GM21717 (cell line): ENCODE results near the gene LHFPL2.

ENCODE experiments used
- ATAC-seq: cut with Tn5 transposase; IDR thresholded peaks from one replicate; pipeline ENCODE4 v1.9.1; 2021; ENCODE audit warnings: mild to moderate bottlenecking, moderate library complexity; ENCODE audit not compliant: unreplicated experiment

LHFPL2 gene

DNA sequence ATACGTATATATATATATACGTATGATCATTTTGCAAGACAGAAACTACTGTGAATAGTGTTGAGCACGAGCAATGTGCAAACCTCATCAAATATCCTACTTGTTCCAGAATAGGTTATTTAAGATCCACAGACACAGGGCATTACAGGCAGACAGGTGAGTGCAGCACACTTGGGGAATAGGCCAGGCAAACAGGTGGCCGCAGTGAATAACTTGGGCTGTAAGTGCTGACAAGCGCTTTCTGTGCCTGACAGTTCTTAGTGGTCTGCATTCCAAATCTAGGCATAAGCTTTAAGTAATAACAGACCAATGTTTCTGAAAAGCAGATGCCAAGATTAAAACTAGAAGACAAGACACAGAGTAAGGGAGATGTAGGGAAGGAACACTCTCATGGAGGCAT lies 77.9 kb downstream of the LHFPL2 start:
- no peak for ATAC-seq

DNA sequence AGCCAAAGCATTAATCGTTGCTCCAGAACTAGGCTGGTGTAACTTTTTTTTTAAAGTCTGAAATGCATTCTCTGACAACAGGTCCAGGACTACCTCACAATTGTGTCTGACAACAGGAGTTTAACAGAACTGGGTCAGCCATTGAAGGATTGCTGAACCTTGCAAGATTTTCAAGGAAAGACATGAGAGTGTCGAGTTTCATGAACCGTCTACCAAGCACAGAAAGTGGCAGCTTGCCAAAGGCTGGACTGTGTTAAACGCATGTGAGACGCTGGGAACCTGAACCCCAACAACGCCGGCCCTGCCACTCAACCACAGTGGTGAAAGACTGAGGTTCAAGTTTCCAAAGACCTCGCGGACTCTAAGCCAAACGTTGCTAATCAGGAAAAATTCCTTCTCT lies 79.1 kb downstream of the LHFPL2 start:
- ATAC-seq = no peak

DNA sequence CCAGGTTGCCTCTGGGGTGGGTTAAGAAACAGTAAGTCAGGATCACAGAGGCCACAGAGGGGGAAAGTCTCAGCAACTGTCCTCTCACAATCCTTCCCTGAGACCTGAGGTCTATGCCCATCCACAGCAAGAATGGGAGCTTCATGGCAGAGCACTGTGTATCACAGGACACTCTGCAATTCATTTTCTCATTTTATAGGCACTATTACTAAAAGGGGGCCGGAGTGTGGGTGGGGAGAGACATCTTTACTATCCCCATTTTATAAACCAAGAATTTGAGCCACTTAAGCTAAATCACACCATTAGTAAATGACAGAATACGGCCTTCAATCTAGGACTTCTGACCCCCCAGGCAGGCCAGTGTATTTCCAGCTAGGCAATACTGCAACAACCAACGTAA lies 79.9 kb downstream of the LHFPL2 start:
- ATAC-seq = no peak

DNA sequence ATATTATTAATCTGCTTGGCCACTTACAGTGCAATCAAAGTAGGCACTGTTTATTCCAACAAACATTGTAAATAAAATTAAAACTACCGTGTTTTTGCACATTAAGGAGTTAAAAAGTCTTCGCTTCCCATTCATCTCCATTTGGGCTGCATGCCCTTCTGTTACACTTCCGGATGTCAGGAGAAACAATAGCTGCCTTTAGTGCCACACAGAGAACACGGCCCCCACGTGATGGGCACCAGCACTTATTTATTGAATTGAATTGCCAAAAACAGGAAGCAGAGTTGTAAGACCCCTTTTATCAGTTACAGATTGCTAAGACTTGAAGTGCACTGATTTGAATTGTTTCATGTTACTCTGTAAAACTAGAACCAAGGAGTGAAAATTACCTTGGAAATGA lies 80.4 kb downstream of the LHFPL2 start:
- ATAC-seq = no peak

DNA sequence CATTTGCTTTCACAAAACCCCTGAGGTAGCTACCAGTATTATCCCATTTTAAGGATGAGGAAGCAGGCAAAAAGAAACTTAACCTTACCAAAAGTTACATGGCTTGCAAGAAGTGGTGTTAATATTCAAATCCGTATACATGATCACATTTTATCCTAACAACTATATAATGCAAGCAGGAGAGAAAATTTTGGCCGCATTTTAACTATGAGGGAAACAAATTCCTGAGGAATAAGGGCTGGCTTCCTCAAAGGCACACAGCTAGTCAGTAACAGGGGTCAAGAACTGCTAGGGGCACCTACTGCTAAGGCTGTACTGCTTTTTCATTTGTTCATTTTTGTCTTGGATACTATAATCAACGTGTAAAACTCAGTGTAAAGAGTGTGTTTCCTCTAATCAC lies 81.0 kb downstream of the LHFPL2 start:
- no peak for ATAC-seq

DNA sequence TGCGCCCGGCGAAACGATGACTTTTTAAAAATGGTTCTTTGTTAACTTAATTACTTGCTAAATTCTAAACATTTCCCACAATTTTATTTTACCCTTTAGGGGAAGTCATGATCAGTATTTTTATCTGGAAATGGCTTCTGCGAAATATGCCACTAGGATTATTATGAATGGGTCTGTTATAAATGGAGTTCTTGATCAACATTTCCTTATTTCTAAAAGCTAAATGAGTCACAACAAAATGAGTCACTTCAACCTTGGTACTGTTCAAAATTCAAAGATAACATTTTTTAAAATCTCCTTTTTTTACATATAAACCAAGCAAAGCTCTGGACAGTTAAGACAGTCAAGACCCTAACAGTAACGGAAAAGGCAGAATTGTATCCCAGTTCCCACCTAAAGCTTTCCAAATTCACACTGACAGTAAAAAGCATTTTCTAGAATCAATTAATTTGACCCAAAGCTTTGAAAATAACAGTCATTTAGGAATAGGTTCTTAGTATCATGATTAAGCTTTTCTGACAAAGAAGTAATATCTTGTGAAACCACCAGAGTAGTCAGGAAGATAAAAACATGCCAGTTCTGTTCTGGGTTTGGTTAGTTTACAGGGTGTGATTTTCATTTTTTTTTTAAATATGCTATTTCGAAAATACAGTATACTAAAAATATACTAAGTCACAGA lies 81.7 kb downstream of the LHFPL2 start:
- no peak for ATAC-seq

DNA sequence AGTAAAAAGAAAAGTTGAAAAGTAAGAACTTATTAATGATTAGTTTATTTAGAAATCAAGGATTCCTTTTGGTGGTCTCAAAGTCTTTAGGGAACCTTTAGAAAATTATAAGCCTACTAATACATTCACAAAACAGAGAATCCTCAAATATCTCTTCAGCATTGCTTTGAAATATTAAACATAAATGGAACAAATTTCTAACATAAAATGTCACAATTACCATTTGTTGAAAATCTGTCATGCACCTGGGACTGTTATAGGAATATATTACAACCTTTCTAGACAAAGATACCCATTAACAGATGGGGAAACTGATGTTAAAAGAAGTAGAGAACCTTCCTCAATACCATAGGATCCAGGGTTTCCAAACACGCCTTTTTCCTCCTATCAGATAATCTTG lies 83.2 kb downstream of the LHFPL2 start:
- ATAC-seq = no peak

DNA sequence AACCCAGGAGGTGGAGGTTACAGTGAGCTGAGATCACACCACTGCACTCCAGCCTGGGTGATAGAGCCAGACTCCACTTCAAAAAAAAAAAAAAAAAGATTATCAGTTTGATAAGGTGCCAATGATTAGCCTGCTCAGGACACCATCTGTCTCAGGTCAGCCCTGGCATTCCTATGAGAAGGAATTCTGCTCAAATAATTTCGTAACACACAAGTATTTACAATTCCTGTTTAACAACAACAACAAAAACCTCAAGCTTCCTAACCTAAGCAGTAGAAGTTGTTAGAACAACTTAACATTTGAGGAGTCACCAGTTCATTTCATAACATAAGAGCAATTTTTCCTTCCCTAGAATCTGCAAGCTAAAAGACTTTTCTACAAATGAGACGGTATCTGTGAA lies 85.0 kb downstream of the LHFPL2 start:
- ATAC-seq = no peak

DNA sequence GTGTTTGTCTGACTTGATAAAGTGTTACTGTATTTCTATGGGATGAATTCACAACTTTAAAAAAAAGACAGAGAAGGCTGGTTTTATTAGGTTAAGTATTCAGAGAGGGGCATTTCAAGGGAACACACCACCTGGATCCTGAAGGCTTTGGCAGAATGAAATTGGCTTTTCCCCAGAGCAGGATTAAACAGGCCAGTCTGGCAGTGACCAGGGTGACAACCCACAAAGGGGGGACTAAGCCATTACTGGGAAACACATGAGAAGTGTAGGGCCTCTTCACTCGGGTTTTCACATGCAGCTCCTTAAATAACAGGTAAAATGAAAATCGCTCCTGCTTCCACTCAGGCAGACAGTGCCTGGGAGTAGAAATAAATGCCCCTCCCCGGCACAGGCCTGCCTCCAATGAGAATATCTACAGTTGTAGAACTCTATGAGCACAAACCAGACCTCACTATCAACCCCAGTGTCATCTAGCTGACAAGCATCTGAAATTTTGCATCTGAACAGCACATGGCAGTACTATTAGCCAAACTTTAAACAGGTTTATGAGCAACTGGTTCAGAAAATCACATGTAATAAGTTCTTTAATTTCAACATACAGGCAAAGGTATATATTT lies 85.8 kb downstream of the LHFPL2 start:
- no peak for ATAC-seq

DNA sequence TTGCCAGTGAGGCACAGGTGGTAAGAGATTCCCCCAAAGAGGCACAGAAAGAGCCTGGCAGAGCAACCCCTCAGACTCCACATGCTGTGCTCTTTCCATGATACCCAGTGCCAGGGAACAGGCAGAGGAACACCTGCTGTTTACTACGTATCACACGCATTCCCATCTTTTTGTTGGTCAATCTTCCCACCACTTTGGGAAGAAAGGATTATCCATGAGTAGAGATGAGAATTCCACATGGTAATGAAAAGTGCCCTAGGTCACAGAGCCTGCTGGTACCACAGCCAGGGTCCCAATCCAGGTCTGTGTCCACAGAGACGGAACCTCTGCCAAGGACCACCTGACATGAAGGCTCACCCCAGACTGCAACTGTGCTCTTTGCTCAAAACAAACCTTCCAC lies 86.6 kb downstream of the LHFPL2 start:
- no peak for ATAC-seq

DNA sequence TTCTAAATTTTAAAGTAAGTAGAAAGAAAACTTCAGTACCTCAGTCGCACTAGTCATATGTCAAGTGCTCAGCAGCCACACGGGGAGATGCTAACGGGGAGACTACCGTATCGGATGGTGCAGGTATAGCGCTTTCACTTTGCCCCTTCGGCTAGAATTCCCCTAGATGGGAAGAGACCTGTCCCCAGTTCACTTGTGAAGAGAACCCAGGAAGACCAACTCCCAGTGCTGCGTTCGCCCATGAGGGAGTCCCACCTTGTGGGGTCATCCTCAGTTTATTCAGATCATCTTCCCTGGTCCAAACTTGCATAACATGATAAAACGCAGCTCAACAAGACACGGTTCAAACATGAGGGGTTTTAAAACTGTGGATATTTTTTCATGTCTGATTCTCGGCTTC lies 87.3 kb downstream of the LHFPL2 start:
- ATAC-seq = no peak

DNA sequence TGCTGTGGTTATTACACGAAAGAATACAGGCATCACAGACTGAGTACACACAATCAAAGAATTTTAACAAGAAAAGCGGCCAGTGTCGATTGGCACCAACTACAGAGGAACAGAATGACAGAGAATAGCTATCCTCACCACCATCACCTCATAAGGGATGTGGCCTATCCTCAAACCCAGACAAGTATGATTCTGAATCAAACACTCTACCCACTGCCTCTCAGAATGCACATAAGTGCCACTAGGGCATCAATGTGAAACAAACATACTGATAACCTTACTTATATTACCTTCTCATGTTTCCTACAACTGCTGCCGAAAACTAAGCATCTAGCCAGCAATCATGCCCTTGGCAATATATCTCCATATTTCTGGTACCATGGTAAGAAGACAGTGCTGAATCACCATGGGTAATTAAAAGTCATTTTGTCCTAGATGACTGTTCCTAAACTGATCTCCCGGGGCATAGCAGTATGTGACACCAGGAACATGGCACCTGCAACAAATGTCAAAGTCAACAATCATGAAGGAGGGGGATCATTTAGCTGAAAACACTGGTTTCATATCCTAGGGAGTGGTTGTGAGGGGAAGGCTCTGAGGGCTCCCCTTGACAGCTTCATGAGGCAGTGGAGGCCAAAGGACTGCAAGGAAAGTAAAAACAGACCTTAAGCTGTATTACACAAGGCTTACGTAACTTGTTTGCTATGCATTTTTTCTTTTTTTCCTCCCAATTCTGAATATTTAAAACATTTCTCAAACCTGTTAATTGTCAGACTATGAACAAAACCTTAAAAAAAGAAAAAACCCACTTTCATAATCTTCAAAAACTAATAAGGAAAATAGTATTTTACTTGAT lies 88.3 kb downstream of the LHFPL2 start:
- ATAC-seq = no peak

DNA sequence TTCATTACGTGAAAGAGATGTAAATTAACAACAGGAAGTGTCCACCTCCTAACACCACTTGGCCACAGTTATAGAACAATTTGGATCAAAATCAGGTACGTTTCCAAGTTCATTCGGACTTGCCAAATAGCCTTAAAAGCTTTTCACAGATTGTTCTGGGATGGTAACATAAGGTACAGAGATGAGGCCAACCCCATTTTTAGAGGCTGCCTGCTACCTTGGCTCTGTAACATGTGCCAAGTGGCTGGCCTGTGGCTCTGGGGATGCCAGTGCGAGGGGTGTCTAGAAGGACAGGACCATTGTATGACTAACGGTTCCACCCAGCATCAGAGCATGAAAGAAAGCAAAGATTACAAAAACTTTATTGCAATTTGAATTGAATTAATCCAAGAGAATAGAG lies 91.0 kb downstream of the LHFPL2 start:
- no peak for ATAC-seq

DNA sequence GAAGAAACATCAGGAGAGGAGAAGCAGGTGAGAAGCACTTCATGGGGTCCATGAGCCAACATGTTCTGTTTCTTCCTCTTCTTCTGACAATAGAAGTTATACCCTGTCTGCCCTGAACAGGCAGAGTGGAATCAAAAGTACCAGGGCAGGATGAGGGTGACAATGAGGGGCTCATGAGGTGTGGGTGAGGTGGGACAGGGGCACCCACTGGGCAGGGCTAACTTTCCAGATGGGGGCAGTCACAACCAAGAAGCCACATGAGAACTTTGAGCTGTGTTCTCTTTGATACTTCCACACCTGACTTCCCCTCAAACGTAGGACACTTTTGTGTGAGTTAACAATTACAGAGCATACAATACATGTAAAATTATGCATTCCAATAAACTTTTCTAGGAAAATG lies 92.7 kb downstream of the LHFPL2 start:
- ATAC-seq = no peak

DNA sequence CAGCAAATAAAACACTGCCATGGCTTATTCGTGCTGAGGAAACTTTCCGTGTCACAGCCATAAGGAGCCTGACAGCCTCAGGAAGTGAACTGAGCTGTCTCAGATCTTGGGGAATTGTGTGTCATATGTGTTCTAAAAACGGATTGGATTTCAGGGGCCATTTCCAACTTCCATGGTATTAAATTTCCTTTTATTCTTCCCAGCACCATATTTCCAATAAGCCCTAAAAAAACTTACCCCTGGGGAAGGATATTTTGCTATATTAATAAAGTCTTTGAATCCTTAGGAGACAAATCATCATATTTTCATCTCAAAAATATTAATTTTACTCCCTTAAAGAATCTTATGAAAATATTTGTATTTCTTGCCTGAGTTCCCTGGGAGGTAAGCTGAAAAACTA lies 93.9 kb downstream of the LHFPL2 start:
- ATAC-seq = no peak

DNA sequence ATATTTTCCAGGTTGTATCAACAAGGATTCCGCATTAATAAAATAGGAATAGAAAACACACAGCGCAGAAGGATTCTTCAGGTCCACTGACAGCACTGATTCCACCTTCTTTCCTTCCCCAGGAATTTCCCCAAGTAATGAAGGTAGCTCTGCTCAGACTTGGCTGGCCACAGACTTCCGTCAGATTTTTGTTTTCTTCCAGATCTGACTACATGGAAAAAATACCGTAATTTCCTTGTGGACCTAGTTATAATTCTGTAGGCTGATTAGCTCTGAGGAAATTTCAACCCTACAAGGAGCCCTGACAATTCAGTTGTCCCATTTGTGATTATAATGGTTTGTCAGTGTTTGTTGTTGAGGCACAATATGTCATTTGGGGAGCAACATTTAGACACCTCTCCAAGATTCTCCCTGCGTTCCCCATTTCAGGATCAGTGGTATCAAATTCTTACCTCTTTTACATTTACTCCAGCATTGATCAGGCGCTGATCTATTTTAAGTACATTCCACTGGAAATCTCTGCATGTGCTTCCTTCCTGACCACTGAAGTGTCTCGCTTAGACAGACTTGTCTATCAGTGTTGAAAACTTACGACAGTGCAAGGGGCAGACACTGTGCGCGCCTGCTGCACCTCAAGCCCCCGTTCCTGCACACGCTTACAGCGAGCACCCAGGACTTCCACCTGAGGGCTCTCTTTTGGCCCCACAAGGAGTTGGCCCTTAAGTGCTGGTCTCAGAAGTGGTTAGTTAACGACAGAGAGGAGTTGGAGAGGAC lies 94.8 kb downstream of the LHFPL2 start:
- ATAC-seq = no peak

DNA sequence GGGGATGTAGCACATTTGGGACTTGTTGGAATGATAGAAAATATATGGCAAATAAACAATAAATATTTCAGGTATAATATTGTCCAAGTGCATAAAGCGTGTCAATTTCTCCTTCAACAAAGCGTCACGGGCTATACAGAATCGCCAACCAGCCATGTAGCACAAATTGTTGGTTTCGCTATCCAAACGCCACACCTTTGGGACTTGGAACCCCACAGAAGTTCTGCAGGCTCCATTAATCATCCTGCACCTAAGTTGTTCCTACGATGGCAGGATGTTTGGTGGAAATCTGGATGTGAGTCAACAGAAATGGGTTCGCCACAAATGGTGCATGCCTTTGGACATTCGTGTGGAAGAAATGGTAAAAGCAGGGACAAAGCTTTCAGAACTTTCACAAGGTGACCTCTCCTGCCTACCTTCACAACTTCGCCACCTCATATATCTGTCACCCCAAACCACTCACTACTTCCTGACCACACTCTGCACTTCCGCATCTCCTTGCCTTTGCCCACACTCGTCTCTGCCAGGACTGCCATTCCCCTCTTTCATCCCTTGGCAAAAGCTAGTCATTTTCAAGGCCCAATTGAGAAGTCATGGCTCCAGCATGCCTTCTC lies 95.7 kb downstream of the LHFPL2 start:
- ATAC-seq = no peak

DNA sequence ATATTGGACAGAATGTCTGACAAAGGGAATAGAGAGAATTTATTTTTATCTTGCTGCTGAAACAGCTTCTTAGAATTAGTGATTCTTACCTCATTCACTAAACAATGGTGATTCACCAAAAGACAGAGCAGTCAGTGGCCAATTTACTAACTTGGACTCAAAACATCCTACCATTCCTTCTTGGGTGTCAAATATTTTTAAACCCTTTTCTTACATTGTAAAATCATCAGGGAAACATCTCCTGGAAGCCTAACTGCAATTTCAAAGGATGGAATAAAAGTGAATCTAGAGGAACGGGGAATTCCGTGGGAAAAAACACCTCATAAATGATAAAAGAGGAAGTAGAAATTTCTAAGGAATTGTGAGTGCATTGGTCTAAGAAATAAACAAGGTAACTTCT lies 97.7 kb downstream of the LHFPL2 start:
- no peak for ATAC-seq

DNA sequence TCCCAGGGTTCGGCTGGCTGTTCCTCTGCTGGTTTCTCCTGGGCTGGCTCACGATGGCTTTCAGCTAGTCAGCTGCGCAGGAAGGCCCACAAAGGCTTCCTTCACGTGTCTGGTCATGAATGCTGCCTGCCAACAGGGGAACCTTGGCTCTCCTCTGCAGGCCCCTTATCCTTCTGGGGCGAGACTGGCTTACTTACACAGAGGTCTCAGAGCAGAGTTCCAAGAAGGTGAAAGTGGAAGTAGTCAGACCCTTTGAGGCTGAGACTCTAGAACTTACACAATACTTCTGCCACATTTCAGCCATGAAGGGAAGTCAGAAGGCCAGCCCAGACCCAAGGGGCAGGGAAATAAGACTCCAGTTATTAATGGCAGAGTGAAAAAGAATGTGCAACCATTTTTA lies 99.5 kb downstream of the LHFPL2 start:
- ATAC-seq = no peak

DNA sequence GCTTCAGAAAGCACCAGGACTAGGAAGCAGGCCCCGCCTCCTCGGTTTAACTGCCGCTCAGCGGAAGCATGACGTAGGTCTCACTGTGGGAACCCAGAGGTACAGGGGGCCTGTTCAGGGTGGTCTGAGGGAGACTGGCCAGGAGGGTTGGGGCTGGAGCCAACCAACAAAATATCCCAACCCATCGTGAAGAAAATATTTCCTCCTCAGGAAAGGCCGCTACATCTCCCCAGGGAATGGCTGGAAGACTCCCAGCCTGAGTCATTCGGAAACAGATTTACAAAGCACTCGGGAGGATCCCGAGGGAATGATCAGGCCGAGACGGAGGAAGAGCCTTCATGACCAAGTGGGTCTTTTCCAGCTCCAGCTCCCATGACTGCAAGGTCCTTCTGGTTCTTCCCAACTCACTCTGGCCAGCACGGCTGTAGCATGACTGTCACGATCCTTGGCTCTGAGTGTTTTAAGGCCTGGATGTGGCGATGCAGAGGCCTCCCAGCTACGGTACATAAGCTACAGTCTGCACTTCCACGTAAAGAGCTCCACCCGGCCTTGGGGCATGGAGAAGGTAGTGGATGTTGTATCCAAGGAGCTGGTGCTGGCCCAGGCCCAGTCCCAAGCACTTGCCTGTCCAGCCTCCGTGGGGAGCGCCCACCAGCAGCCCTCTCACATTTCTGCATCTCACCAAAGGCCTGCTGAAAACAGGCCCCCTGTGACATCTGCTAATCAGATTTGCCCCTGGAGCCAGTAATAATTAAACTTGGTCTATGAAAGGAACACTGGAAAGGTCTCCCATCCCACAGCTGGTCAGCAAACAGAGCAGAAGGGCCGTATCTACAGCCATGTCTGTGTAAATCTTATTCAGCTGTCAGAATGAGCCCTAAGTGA lies 100.6 kb downstream of the LHFPL2 start:
- ATAC-seq = no peak
